GM23338 (cell line): ENCODE measurements around the gene ENTPD6. TPM values are rescaled to one million over a fixed set of nuclear protein-coding genes. Genes with fewer than 3 reads are reported as not detected.

ENCODE experiments used
- ATAC-seq: fragments of 200-7000 bp; cut with Tn5 transposase; 3 replicates; pipeline ENCODE4 v1.9.1; 2020
- DNase-seq: peaks from one replicate; pipeline ENCODE4 v3.0.0-alpha.2; 2015; ENCODE audit warnings: low spot score
- H2AFZ ChIP-seq: fragments of 200-600 bp; sonication (generic); 2 replicates; pipeline ENCODE4 v1.8.0; 2016; ENCODE audit warnings: antibody characterized with exemption, mild to moderate bottlenecking, moderate library complexity
- H3F3A ChIP-seq: fragments of 200-600 bp; sonication (generic); replicated peaks from 2 replicates; pipeline ENCODE4 v1.8.0; 2017; ENCODE audit warnings: antibody characterized with exemption, mixed run types, low read depth
- H3K27ac ChIP-seq: fragments of 200-600 bp; sonication (generic); 2 replicates; pipeline ENCODE4 v1.6.1; 2016; ENCODE audit warnings: low read depth
- H3K27me3 ChIP-seq: fragments of 200-600 bp; sonication (generic); 2 replicates; pipeline ENCODE4 v1.8.0; 2016; ENCODE audit warnings: mild to moderate bottlenecking, mixed run types, moderate library complexity; ENCODE audit not compliant: insufficient read depth
- H3K36me3 ChIP-seq: fragments of 200-600 bp; sonication (generic); 2 replicates; pipeline ENCODE4 v1.8.0; 2016; ENCODE audit warnings: mild to moderate bottlenecking; ENCODE audit not compliant: insufficient read depth
- H3K4me1 ChIP-seq: fragments of 200-600 bp; sonication (generic); 2 replicates; pipeline ENCODE4 v1.8.0; 2016; ENCODE audit warnings: mild to moderate bottlenecking, moderate library complexity; ENCODE audit not compliant: insufficient read depth
- H3K4me2 ChIP-seq: fragments of 200-600 bp; sonication (generic); 2 replicates; pipeline ENCODE4 v1.7.1; 2017; ENCODE audit warnings: mixed run types
- H3K4me3 ChIP-seq: fragments of 200-600 bp; sonication (generic); 2 replicates; pipeline ENCODE4 v1.6.1; 2016; ENCODE audit warnings: mixed run types
- H3K79me2 ChIP-seq: fragments of 200-600 bp; sonication (generic); replicated peaks from 2 replicates; pipeline ENCODE4 v1.8.0; 2017; ENCODE audit warnings: mild to moderate bottlenecking; ENCODE audit not compliant: insufficient read depth
- H3K9me2 ChIP-seq: fragments of 200-600 bp; sonication (generic); 2 replicates; pipeline ENCODE4 v1.8.0; 2017; ENCODE audit not compliant: insufficient read depth
- H4K20me1 ChIP-seq: fragments of 200-600 bp; sonication (generic); replicated peaks from 2 replicates; pipeline ENCODE4 v1.8.0; 2017; ENCODE audit warnings: mild to moderate bottlenecking; ENCODE audit not compliant: insufficient read depth
- H3K27ac Mint-ChIP-seq: 2 replicates; pipeline ENCODE4 v1.8.0; 2020; ENCODE audit warnings: inconsistent platforms, mild to moderate bottlenecking, moderate library complexity, mixed read lengths
- H3K27me3 Mint-ChIP-seq: 3 replicates; pipeline ENCODE4 v1.8.0; 2022; ENCODE audit warnings: low read depth, mild to moderate bottlenecking, moderate library complexity, mixed read lengths, inconsistent platforms; ENCODE audit not compliant: insufficient read depth, poor library complexity
- H3K36me3 Mint-ChIP-seq: 3 replicates; pipeline ENCODE4 v1.8.0; 2021; ENCODE audit warnings: low read depth, mild to moderate bottlenecking, inconsistent platforms, moderate library complexity, mixed read lengths
- H3K4me1 Mint-ChIP-seq: 3 replicates; pipeline ENCODE4 v1.8.0; 2020; ENCODE audit warnings: mild to moderate bottlenecking, inconsistent platforms, mixed read lengths
- H3K4me3 Mint-ChIP-seq: 3 replicates; pipeline ENCODE4 v1.8.0; 2021; ENCODE audit warnings: moderate library complexity, mild to moderate bottlenecking, inconsistent platforms, mixed read lengths
- H3K9me3 Mint-ChIP-seq: 3 replicates; pipeline ENCODE4 v1.8.0; 2020; ENCODE audit warnings: moderate library complexity, mild to moderate bottlenecking, inconsistent platforms, mixed read lengths
- CREB1 ChIP-seq: fragments of 250-450 bp; sonication (Bioruptor Pico); IDR thresholded peaks from 2 replicates; pipeline ENCODE4 v1.5.0; 2020; ENCODE audit warnings: low read depth, mild to moderate bottlenecking, moderate library complexity
- EZH2phosphoT487 ChIP-seq: fragments of 200-600 bp; sonication (generic); IDR thresholded peaks from one replicate; pipeline ENCODE4 v1.8.1; 2018; ENCODE audit warnings: antibody characterized with exemption; ENCODE audit not compliant: unreplicated experiment
- JUNB ChIP-seq: IDR thresholded peaks from one replicate; pipeline ENCODE4 v1.6.1; 2016; ENCODE audit warnings: antibody characterized with exemption; ENCODE audit not compliant: unreplicated experiment
- NANOG ChIP-seq: IDR thresholded peaks from 2 replicates; pipeline ENCODE4 v1.6.1; 2016; ENCODE audit warnings: antibody characterized with exemption, borderline replicate concordance
- STAT1 ChIP-seq: IDR thresholded peaks from one replicate; pipeline ENCODE4 v1.6.1; 2016; ENCODE audit warnings: antibody characterized with exemption; ENCODE audit not compliant: unreplicated experiment
- ZNF331 ChIP-seq: fragments of 250-450 bp; sonication (Bioruptor Pico); IDR thresholded peaks from 2 replicates; pipeline ENCODE4 v1.5.0; 2020; ENCODE audit warnings: low read depth, mild to moderate bottlenecking, moderate library complexity
- polyA plus RNA-seq: library from polyadenylated mRNA; unstranded; fragments of >200 nt; fragmentation: Nextera tagmentation; extraction: Ambion mirVana; gene quantifications from 2 replicates; pipeline ENCODE4 v1.2.1, GENCODE V29; 2016
- total RNA-seq: library from RNA; depleted of rRNA; stranded (reverse); fragments of >200 nt; shearing (Covaris generic); gene quantifications from 2 replicates; pipeline ENCODE4 v1.2.3, GENCODE V29; 2014
- TF ChIP-seq, protein P1 (sequence below), 2 experiments: fragments of 200-600 bp in 1 of 2; sonication (generic) in 1 of 2; conservative IDR thresholded peaks; 2 replicates each; pipeline versions ENCODE4 v1.5.1 to v1.6.1; 2016 to 2017; ENCODE audit warnings: antibody characterized with exemption in 2 of 2, low read depth in 2 of 2, mild to moderate bottlenecking in 2 of 2, moderate library complexity in 1 of 2
- TF ChIP-seq, protein P2 (sequence below): IDR thresholded peaks from one replicate; pipeline ENCODE4 v1.6.1; 2018; ENCODE audit warnings: antibody characterized with exemption; ENCODE audit not compliant: unreplicated experiment
- TF ChIP-seq, protein P3 (sequence below): IDR thresholded peaks from 2 replicates; pipeline ENCODE4 v1.6.1; 2016; ENCODE audit warnings: antibody characterized with exemption

The ENTPD6 gene
- total and polyA plus RNA-seq, 2 experiments from 2014 or later = 19.3 to 45.9 TPM

DNA sequence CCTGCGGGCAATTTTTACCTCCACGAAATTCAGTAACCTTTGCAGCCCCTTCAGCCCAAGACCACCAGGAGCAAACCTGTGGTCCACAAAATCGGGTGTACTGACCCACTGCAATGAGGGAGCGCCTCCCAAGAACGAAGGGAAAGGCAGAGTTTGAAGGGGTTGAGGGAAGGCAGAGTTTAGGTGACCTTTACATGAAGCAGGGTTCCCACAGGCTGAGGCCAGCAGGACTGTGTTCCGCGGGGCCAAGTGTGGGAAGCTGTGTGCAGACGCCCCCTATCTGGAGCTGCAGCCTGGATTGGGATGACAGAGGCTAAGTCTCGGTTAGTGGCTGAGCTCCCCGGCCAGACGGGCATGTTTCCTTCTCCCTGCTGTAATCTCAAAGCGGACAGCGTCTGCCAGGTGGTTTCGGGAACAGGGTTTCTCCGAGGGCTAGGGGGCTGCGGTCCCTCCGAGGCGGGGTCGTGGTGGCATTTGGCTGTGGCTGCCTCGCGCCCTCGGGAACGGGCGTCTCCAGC lies 51.5 kb downstream of the ENTPD6 start:
- Histone ChIP-seq H3K36me3 (no peaks in the 10 kb centered on the region), H3K9me2 (no peaks in the 10 kb centered on the region), H3K27me3 (peaks cover 11% of the 10 kb centered on the region; the same call in 1 of the 2 replicates), H3K79me2 (peaks cover 33% of the 10 kb centered on the region), H3K4me2 (peak overlapping the region; percentile 96), H3F3A (0 out of 2 replicates have a peak, but pooled peaks cover 7% of the 10 kb centered on the region), H3K4me3 (peak overlapping the region; percentile 93), H3K27ac (no peak overlapping the region), H3K4me1 (peaks cover 16% of the 10 kb centered on the region), H2AFZ (peak overlapping the region; percentile 99), H4K20me1 (peaks cover 25% of the 10 kb centered on the region; the same call in 1 of the 2 replicates)
- Mint-ChIP-seq H3K4me3 (peak overlapping the region; percentile 88), H3K4me1 (peaks cover 45% of the 10 kb centered on the region), H3K27ac (no peak overlapping the region), H3K27me3 (peaks cover 20% of the 10 kb centered on the region), H3K9me3 (no peaks in the 10 kb centered on the region; the same call in 2 of the 3 replicates), H3K36me3 (peaks cover 3% of the 10 kb centered on the region; the same call in 2 of the 3 replicates)
- ATAC-seq = peak; percentile 78
- TF ChIP-seq, protein P1, sequence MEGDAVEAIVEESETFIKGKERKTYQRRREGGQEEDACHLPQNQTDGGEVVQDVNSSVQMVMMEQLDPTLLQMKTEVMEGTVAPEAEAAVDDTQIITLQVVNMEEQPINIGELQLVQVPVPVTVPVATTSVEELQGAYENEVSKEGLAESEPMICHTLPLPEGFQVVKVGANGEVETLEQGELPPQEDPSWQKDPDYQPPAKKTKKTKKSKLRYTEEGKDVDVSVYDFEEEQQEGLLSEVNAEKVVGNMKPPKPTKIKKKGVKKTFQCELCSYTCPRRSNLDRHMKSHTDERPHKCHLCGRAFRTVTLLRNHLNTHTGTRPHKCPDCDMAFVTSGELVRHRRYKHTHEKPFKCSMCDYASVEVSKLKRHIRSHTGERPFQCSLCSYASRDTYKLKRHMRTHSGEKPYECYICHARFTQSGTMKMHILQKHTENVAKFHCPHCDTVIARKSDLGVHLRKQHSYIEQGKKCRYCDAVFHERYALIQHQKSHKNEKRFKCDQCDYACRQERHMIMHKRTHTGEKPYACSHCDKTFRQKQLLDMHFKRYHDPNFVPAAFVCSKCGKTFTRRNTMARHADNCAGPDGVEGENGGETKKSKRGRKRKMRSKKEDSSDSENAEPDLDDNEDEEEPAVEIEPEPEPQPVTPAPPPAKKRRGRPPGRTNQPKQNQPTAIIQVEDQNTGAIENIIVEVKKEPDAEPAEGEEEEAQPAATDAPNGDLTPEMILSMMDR (conservative IDR thresholded peaks at IDR 0.05; ENCODE audit: low read depth in 2 of 2) = peak; percentile 56 to 69
- TF ChIP-seq NANOG (no peak), STAT1 (no peak), EZH2phosphoT487 (no peak), ZNF331 (CRISPR knock-in tag) (no peak)
- DNase-seq = peak; percentile 81

GRCh38 chr20:25247518-25247955 lies 52.0 kb downstream of the ENTPD6 start:
- H3K79me2 ChIP-seq = peaks cover 37% of the 10 kb centered on the region
- TF ChIP-seq ZNF331 (CRISPR knock-in tag) (no peak), CREB1 (CRISPR knock-in tag) (no peak), EZH2phosphoT487 (no peak), JUNB (no peak), NANOG (no peak)
- TF ChIP-seq, protein P2, sequence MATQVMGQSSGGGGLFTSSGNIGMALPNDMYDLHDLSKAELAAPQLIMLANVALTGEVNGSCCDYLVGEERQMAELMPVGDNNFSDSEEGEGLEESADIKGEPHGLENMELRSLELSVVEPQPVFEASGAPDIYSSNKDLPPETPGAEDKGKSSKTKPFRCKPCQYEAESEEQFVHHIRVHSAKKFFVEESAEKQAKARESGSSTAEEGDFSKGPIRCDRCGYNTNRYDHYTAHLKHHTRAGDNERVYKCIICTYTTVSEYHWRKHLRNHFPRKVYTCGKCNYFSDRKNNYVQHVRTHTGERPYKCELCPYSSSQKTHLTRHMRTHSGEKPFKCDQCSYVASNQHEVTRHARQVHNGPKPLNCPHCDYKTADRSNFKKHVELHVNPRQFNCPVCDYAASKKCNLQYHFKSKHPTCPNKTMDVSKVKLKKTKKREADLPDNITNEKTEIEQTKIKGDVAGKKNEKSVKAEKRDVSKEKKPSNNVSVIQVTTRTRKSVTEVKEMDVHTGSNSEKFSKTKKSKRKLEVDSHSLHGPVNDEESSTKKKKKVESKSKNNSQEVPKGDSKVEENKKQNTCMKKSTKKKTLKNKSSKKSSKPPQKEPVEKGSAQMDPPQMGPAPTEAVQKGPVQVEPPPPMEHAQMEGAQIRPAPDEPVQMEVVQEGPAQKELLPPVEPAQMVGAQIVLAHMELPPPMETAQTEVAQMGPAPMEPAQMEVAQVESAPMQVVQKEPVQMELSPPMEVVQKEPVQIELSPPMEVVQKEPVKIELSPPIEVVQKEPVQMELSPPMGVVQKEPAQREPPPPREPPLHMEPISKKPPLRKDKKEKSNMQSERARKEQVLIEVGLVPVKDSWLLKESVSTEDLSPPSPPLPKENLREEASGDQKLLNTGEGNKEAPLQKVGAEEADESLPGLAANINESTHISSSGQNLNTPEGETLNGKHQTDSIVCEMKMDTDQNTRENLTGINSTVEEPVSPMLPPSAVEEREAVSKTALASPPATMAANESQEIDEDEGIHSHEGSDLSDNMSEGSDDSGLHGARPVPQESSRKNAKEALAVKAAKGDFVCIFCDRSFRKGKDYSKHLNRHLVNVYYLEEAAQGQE = no peak
- TF ChIP-seq, protein P1 (conservative IDR thresholded peaks at IDR 0.05; ENCODE audit: low read depth in 2 of 2) = no peak
- TF ChIP-seq, protein P3, sequence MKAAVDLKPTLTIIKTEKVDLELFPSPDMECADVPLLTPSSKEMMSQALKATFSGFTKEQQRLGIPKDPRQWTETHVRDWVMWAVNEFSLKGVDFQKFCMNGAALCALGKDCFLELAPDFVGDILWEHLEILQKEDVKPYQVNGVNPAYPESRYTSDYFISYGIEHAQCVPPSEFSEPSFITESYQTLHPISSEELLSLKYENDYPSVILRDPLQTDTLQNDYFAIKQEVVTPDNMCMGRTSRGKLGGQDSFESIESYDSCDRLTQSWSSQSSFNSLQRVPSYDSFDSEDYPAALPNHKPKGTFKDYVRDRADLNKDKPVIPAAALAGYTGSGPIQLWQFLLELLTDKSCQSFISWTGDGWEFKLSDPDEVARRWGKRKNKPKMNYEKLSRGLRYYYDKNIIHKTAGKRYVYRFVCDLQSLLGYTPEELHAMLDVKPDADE = no peak

More at GRCh38 chr20:25247518-25247955, 52.0 kb downstream of the ENTPD6 start:
- Histone ChIP-seq H3K36me3 (no peaks in the 10 kb centered on the region), H3K27me3 (peaks cover 11% of the 10 kb centered on the region; the same call in 1 of the 2 replicates), H3K27ac (no peak overlapping the region), H3K9me2 (no peaks in the 10 kb centered on the region), H3K4me2 (peak overlapping the region; percentile 96), H3K4me1 (peaks cover 16% of the 10 kb centered on the region), H2AFZ (peak overlapping the region; percentile 99), H3F3A (0 out of 2 replicates have a peak, but pooled peaks cover 7% of the 10 kb centered on the region), H3K4me3 (peak overlapping the region; percentile 93), H4K20me1 (peaks cover 25% of the 10 kb centered on the region; the same call in 1 of the 2 replicates)
- DNase-seq = no peak
- Mint-ChIP-seq H3K9me3 (no peaks in the 10 kb centered on the region; the same call in 2 of the 3 replicates), H3K4me1 (peaks cover 43% of the 10 kb centered on the region), H3K27me3 (peaks cover 20% of the 10 kb centered on the region), H3K27ac (no peak overlapping the region), H3K36me3 (peaks cover 3% of the 10 kb centered on the region; the same call in 2 of the 3 replicates), H3K4me3 (peak overlapping the region; percentile 88)
- peak; percentile 59 for ATAC-seq
